Stimulated activated CD8-positive, alpha-beta memory T cell treated with anti-CD3 and anti-CD28 coated beads, Interleukin-7, amount 100 ng/mL, for 4 hours (primary cell): ENCODE data around the gene DIABLO.
A peak's percentile ranks its signal among the peaks of the same experiment; 100 is the strongest.
"Not testable (repeated sequence)": the region's sequence is repeated elsewhere in the genome, so short reads cannot be mapped to it uniquely, and the experiment has no call there.

Source experiments
- DNase-seq, 2 donors: peaks; one replicate each; pipeline ENCODE4 v3.0.0-alpha.2; 2020; ENCODE audit warnings: low read depth in 2 of 2

DIABLO gene

DNA sequence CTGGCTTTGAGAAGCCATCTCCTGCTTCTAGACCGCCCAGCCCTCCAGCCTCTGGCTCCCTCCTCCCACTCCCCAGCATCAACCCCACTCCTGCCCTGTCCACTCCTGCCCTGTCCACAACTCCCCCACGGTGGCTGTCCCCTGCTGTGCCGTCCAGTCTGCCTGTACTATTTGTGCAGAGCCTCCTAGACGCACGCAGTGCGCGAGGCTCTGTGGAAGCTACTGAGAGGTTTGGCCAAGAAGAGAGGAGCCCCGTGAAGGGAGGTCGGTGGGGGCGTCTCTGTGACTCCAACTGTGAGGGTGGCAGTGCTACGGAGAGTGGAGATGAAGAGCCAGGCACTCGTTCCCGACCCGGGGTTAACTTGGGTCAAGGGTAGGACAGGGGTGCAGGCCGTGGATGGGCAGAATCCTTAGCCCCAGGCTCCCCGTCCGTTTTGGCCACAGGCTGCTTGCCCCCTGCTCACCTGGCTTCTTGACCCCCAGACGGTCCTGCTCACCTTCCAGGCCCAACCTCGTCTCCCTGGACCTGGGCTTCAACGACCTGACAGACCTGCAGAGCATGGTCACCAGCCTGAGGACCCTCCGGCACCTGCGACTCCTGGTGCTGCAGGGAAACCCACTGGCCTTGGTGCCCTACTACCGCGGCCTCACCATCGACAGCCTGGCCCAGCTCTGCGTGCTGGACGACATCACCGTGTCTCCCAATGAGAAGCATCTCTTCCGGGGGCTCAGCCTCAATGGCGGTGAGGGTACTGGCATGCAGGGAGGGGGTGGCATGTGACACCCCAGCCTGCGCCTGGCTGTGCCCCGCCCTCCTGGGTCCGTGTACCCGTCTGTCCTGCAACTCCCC lies 36.0 kb downstream of the DIABLO start:
- DNase-seq: no peak

DNA sequence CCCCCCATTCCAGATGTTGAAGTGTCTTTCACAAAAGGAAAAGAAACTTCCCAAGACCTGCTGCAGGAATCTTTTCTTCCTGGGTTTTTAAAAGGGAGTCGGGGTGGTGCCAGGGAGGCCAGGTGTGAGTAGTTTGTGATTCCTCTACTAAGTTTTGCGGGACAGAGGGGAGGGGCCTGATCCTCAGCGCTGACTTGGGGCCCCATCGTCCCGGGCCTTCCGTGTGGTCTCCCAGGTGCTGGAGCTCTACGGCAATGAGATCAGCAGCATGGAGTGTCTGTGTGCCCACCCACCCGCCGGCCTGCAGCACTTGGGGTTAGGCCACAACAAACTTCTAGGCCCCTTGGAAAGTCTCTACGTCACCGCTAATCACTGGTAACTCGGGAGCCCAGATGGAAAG lies 38.4 kb downstream of the DIABLO start:
- no peak for DNase-seq

DNA sequence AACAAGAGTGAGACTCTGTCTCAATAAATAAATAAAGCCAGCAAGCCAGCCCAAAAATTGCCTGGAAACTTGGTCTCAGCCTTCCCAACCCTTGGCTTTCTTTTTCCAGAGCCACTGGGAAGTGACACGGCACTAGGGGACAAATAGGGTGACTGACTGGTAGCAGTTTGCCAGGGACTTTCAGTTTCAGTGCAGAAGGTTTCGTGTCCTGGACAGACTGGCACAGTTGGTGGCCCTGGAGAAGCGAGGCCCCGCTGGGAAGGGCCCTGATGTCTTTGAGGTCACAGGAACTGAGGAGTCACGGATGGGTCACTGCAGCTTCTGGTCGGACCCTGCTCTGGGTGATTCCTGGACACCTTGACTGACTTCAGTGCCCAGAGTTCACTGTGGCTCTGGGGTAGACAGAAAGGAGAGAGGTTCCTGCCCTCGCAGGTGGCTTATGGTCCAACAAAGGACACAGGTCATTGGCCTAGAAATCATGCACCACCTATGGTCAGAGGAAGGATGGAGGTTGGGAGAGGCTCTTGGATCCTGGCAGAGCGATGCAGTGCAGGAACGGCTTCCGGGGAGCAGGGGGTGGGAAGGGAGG lies 40.3 kb downstream of the DIABLO start:
- no peak for DNase-seq

DNA sequence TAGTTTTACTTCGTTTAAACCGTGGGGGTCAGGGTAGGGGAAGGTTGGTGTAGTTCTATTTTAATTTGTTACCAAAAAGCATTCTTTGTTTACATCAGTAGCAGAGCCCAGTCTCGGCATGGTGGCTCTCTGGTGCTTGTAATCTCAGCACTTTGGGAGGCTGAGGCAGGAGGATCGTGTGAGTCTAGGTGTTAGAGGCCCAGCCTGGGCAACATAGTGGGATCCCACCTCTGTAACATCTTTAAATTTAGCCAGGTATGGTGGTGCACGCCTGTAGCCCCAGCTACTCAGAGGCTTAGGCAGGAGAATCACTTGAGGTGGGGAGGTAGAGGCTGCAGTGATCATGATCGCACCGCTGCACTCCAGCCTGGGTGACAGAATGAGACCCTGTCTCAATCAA lies 40.8 kb downstream of the DIABLO start:
- DNase-seq: no peak

DNA sequence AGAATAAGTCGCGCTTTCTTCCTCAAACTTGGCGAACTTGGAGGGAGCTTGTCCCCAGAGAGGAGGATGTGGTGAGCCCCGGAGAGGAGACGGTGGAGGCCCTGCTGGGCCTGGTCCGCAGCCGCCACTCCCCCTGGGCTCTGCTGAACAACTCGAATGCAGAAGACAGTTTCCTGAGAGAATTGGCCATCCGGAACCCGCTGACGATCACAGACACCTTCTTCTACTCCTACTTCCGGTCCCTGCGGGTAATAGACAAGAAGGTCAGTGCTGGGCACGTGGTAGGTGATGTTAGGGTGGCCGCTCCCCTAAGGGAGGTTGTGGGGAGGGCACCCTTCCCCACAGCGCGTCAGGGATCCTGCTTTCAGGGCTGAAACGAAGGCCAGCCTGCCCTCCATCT lies 41.3 kb downstream of the DIABLO start:
- DNase-seq: no peak

DNA sequence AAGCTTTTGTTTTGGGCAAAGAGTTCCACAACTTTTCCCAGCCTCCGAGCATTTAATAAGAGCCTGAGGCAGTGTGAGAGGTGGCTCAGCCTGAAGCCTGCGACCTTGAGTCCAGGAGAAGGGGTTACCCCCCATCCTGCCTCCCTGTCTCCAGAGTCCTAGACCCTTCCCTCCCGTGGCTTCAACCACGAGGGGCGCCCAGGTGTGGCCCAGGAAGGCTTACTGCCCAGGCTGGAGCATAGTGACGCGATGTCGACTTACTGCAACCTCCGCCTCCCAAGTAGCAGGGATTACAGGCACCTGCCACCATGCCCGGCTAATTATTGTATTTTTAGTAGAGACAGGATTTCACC lies 42.3 kb downstream of the DIABLO start:
- no peak for DNase-seq

DNA sequence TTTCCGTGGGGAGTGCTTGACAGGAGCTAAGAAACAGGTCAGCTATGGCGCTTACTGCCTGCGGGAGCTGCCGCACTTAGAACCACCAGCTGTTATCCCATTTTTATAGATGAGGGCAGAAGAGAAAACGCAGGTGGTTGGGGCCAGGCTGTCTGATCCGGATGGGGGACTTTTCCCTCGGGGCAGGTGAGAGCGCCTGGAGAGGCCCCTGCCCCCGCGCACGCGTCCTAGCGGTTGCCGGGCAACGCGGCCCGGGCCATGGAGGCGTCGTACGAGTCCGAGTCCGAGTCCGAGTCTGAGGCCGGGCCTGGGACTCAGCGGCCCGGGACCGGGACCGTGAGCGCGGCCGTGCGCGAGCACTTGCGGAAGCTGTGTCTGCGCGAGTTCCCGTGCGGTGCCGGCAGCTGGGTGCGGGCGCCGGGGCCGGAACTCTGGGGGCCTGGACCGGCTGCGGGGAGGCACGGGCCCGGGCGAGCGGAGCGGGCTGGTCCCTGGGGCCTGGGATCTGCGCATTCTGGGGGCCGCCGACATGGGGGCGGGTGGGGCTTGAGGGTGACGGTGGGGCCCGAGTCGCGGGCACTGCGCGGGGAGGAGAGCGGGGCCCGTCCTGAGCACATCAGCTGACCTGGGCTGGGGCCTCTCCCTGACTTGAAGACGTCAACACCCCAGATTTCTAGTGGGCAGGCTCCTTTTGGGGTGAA lies 42.8 kb downstream of the DIABLO start, which contains the start of gene LRRC43:
Gene LRRC43, plus strand, starts transcription at position 237 of the 701 bp plus-strand sequence. Its CDS starts 22 bp downstream, at position 259.
- DNase-seq: peak in 1 of 2 donors; percentile 21

DNA sequence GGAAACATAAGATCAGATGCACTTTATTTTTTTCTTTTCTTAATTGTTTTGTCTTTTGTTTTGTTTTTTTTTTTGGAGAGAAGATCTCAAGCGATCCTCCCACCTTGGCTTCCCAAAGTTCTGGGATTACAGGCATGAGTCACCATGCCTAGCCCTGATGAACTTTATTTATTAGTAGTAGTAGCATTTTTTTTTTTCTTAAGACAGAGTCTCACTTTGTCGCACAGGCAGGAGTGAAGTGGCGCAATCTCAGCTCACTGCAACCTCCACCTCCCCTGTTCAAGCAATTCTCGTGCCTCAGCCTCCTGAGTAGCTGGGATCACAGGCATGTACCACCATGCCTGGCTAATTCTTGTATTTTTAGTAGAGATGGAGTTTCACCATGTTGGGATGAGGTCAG lies 49.4 kb downstream of the DIABLO start:
- not testable (repeated sequence) for DNase-seq

DNA sequence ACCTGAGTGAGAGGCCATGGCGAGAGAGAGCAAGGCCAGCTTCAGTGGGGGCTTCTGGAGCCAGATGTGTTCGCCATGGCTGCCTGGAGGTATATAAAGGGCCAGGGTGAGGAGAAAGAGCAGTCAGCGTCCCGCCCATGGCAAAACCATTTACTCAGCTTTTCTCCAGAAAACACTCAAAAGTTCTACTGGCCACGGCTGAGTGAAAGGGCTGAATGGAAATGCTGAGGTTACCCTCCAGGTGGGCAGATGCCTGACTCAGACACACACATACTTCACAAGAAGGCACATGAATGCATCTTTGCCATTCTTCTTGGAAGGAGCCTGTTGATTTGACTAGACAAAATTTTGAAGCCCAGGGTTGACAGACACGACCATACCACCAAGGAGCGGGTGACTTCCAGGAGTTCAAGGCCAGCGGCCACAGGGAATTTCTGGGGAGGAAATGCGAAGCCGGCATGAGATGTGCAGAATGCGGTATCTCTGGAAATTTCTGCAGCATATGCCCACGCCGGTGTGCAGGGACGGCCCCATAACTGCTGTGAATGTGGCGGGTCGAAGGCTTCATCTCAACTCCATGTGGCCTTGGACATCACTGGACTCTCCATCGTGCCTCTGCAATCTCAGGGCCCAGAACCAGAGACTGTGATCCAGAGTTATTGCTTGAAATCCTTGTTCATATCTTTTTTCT lies 51.6 kb downstream of the DIABLO start, which contains the start of gene IL31:
Gene IL31, minus strand, starts transcription at position 67 of the 691 bp plus-strand sequence. Its CDS starts 49 bp downstream, at position 18.
- no peak for DNase-seq

DNA sequence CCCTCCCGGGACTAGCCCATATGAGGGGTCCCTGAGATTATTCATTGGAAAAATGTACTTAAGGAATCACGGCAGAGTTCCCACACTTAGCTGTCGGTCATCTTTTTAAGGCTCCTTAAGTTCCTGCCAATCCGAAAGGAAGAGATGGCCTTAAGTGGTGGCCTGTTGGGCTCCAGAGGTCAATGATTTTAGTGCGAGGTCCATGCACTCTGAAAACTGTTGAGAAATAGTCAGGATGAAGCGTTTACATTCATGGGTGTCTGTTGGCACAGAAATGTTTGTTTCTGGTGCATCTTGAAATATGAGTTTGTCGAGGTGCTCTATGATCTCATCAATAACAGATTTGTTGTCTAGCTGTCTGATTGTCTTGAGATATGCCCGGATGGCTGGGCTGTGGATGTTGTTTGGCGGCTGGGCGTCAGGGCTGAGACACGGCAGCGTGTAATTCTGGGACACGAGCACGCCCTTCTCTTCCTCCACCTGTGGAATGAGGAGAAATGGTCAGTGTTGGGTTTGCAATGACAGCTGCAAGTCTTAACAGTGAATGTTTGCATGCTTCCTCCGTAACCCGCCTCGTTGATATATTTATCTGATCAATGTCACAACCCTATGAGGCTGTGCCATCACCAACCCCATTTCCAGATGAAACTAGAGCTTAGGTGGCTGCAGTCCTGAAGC lies 53.5 kb downstream of the DIABLO start:
- DNase-seq: no peak

DNA sequence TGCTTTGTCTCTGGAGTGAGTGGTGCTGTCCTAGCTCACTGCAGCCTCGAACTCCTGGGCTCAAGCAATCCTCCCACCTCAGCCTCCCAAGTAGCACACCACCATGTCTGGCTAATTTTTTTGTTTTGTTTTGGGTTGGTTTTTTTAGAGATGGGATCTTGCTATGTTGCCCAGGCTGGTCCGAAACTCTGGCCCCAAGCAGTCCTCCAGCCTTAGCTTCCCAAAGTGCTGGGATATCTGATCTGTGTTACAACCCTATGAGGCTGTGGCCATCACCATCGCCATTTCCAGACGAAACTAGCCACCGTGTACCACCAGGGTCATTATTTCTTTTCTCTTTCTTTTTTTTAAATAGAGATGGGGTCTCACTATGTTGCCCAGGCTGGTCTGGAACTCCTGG lies 54.5 kb downstream of the DIABLO start:
- DNase-seq: no peak

DNA sequence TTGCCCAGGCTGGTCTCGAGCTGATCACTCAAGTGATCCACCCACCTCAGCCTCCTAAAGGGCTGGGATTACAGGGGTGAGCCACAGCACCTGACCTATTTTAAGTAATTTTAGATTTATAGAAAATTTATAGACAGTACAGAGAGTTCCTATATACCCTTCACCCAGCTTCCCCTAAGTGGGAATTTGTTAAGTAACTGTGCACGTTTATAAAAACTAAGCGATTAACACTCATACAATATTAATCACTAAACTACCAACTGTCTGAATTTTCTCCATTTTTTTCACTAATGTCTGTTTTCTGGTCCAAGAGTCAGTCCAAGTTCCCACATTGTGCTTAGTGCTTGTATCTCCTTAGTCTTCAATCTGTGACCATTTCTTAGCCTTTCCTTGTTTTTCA lies 57.4 kb downstream of the DIABLO start:
- DNase-seq: no peak

DNA sequence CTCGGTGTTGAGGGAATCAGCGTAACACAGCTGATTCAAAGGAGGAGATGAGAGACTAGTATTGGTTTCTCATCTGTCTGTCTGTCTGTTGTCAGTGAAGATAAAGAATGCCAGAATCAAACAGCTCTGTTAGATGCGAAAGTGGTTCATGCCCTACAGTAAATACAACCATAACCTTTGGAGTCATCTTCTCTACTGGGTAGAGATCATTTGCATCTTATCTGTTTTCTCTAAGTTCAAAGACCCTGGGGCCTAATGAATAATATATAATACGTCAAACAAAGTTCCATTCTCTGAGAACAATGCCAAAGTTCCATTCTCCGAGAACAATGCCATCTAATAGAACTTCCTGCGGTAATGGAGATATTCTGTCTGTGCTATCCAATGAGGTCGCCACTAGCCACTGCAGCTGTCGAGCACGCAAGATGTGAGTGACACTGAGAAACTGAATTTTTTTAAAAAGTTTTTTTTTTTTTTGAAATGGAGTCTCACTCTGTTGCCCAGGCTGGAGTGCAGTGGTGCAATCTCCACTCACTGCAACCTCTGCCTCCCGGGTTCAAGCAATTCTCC lies 58.4 kb downstream of the DIABLO start:
- DNase-seq: no peak

DNA sequence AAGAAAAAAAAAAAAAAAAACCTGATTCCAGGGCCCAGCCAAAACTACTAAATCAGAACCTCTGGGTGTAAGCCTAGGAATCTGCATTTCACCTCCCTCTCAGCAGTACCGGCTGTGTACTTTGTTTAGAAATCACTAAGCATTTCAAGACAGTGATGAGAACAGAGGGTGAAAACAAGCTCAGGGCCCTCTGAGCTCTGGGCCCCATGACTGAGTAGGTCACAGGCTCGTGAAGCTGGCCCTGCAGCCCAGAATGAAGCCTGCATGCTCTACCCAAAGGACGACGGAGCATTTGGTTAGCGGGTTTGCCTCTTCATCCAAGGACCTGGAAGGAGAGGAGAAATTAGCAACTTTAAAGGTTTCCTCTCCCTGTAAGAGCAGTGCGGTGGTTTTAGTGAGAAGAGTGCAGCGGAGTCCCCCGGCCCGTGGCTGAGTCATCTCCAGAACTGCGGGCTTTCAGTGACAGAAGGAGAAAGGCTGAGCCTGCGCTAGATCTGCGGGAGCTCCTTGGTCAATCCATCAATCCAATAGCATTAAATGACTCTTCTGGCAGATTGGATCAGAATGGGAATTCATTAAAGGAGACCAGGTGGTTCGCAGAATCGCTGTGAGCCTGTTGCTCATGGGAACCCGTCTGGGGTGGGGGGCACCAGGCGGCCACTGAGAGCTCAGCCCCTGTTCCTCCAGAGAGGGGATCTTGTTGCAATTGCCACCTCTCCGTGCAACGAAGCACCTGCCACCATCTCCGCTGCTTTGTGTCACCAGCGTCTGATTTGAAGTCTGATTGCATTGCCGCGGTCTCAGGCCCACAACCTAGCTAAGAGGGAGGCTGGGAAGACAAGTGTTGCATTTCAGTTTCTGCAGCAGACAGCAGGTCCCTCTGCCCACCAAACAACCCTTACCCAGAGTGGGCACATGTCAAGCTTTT lies 59.2 kb downstream of the DIABLO start:
- peak; percentile 10 to 20 for DNase-seq

DNA sequence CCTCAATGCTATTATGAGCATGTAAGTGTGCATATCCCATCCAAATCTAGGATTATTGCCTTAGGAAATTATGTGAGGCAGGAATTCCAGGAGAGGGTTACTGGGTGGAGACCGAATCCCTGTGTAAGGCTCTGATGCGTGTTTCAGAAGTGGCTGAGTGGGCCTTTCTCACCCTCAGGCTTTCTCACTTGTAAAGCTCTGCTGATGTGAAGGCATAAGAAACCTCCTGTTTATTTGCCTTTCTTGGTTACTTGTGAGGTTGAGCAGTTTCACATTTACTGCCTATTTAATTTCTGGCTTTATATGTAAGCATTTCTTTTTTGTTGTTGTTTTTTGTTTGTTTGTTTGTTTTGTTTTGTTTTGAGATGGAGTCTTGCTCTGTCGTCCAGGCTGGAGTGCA lies 62.9 kb downstream of the DIABLO start:
- no peak for DNase-seq

DNA sequence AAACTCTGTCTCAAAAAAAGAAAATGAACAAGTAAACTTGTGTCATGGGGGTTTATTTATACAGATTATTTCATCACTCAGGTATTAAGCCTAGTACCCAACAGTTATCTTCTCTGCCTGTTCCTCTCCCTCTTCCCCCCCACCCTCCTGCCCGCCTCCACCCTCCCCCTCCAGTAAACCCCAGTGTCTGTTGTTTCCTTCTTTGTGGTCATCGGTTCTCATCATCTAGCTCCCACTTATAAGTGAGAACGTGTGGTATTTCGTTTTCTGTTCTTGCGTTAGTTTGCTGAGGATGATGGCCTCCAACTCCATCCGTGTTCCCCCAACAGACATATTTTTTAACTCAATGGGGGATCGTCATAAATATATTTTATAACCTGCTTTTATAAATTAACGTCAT lies 64.2 kb downstream of the DIABLO start:
- peak in 1 of 2 donors; percentile 5 for DNase-seq

DNA sequence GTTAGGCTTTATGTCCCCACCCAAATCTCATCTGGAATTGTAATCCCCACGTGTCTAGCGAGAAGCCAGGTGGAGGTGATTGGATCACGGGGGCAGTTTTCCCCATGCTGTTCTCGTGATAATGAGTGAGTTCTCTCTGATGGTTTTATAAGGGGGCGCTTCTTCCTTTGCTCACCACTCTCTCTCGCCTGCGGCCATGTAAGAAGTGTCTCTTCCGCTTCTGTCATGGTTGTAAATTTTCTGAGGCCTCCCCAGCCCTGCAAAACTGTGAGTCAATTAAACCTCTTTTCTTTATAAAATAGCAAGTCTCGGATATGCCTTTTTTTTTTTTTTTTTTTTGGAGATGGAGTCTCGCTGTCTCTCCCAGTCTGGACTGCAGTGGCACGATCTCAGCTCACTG lies 65.1 kb downstream of the DIABLO start:
- DNase-seq: no peak

DNA sequence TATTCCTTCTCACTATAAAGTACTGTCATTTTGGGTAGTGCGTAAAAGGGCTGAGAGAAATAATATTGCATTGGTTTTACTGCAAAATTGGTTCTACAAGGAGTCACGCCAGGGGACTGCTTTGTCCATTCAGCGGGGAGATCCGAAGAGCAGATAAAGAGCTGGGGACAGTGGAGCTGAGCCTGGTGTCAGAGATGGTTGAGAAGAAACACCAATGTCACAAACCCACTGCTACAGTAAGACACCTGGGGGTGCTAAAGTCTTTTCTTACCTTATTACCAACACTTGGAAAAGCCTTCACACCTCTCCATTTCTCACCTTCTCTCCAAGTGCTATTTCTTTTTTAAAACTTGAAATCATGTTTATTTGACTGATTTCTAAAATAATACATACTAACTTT lies 66.0 kb downstream of the DIABLO start:
- no peak for DNase-seq

DNA sequence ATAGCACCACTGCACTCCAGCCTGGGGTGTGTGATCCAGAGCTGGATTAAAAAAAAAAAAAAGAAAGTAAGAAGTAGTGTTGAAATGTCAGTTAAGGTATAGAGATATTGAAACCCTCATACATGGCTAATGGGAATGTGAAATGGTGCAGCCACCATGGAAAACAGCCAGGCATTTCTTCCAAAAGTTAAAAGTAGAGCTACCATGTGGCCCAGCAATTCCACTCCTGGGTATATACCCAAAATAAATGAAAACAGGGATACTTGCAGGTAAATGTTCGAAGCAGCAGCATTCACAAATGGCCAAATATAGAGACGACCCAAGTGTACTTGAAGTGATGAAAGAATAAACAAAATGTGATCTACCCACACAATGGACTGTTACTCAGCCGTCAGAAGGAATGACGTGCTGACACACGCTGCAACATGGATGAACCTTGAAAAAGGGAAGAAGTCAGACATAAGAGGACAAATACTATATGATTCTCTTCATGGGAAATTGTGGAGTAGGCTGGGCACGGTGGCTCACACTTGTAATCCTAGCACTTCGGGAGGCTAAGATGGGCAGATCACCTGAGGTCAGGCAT lies 67.1 kb downstream of the DIABLO start:
- DNase-seq: no peak
